Measurements from ENCODE around the gene CEACAM16.

GRCh38 chr19:44677019-44677811 is 21.7 kb upstream of the CEACAM16 start:
- TF ChIP-seq CTCF (IDR thresholded peaks at IDR 0.05) = peak in 1 of 6 experiments; percentile 18
- no peak for TF ChIP-seq POLR2A (IDR thresholded peaks at IDR 0.05)
